ENCODE data around the gene C16orf96. TPM values are rescaled to one million over a fixed set of nuclear protein-coding genes. Genes with fewer than 3 reads are reported as not detected.
A peak's percentile ranks its signal among the peaks of the same experiment; 100 is the strongest.

The C16orf96 gene
- total RNA-seq, 2 experiments from 2014 or later = 0.07 to 0.17 TPM

GRCh38 chr16:4628283-4628682 is 72.1 kb downstream of the C16orf96 start:
- Mint-ChIP-seq H3K9me3 (peaks cover 9% of the 10 kb centered on the region), H3K4me3 (no peak overlapping the region), H3K27me3 (no peaks in the 10 kb centered on the region), H3K27ac (peak overlapping the region; percentile 8), H3K36me3 (peaks cover 16% of the 10 kb centered on the region), H3K4me1 (ENCODE audit: low read depth) (peaks cover 33% of the 10 kb centered on the region)
- intact Hi-C loops (cut with micrococcal nuclease) = no loop called here
- POLR2A ChIA-PET = no interaction called here
- CTCF ChIA-PET = no interaction called here
- no peak for DNase-seq

- H3K27me3 Mint-ChIP-seq = no peaks in the 10 kb centered on the region
- peaks cover 9% of the 10 kb centered on the region for H3K9me3 Mint-ChIP-seq
- DNase-seq = no peak
- intact Hi-C loops (cut with micrococcal nuclease) = no loop called here
- ChIA-PET CTCF (interaction anchor here (2.0 kb wide), 1 partner anchor 18 kb away, joined by 6 read pairs; no protein-coding TSS in a partner anchor), POLR2A (no interaction called here)
- H3K4me1 Mint-ChIP-seq (ENCODE audit: low read depth) = peaks cover 20% of the 10 kb centered on the region
- no peak overlapping the region for H3K4me3 Mint-ChIP-seq
- H3K27ac Mint-ChIP-seq = no peak overlapping the region
- H3K36me3 Mint-ChIP-seq = peaks cover 16% of the 10 kb centered on the region
These were observed 75.3 kb downstream of the C16orf96 start for GRCh38 chr16:4631444-4631843.

DNA sequence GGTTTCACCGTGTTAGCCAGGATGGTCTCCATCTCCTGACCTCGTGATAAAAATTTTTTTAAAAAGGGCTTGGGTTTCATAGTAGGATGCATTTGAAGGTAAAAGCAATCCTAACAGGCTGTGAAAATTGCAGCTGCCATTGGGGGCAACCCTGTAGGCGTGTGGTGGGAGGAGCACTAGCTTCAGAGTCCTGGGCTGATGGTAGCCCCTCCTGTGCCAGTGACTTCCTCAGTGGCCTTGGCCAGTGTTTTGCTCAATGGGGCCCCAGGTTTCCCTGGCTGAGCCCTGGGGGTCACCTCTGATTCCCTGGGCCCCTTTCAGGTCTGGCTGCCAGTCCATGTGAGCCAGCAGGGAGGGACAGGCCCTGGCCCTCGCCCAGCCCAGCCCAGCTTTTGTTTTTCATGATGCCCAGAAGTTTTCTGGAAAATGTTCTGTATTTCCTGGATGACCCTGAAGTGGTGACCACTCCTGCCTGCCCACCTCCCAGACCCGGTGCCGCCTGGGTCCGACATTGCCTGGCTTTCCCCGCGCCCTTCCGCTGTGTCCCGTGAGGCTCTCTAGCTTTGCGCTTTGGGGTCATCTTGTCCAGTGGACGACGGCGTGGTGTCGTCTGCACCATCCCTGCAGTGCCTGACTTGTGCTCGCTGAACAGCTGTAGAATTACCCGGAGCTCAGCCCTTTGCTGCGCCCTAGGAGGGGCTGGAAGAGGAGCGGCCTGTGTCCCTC is 77.9 kb downstream of the C16orf96 start:
- no peak overlapping the region for H3K27ac Mint-ChIP-seq

DNA sequence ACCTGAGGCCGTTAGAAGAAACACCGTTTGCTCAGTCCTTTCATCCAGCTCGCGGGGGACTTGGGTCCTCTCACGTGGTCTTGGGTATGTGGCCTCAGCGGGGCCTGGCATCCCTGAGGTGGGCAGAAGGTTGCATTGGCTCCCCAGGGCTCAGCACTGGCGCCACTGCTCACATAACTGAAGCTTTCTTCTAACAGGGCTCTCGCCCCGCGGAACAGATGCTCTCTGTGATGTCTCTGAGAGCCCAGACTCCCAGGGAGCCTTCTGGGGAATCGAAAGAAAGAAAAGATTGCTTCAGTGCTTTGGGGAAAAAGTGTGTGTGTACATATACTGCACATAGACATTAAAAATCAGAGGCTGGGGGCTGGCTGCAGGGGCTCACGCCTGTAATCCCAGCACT is 78.6 kb downstream of the C16orf96 start:
- H3K27me3 Mint-ChIP-seq = no peaks in the 10 kb centered on the region
- H3K4me1 Mint-ChIP-seq (ENCODE audit: low read depth) = peaks cover 15% of the 10 kb centered on the region
- ChIA-PET POLR2A (interaction anchor here (0.6 kb wide), 1 partner anchor 147 kb away, joined by 3 read pairs; no protein-coding TSS in a partner anchor), CTCF (interaction anchor here (0.8 kb wide), 1 partner anchor 15 kb away, joined by 6 read pairs; no protein-coding TSS in a partner anchor)
- no peak for DNase-seq
- H3K4me3 Mint-ChIP-seq = no peak overlapping the region
- no peak overlapping the region for H3K27ac Mint-ChIP-seq
- intact Hi-C loops (cut with micrococcal nuclease) = no loop called here
- H3K36me3 Mint-ChIP-seq = peaks cover 14% of the 10 kb centered on the region
- H3K9me3 Mint-ChIP-seq = peaks cover 9% of the 10 kb centered on the region

More for the DNA sequence above, 77.9 kb downstream of the C16orf96 start:
- CTCF ChIA-PET = interaction anchor here (1.2 kb wide), 1 partner anchor 10 kb away, joined by 4 read pairs; the partner anchor contains the start of gene MGRN1
- Mint-ChIP-seq H3K9me3 (peaks cover 9% of the 10 kb centered on the region), H3K4me3 (no peak overlapping the region), H3K36me3 (peaks cover 16% of the 10 kb centered on the region), H3K27me3 (no peaks in the 10 kb centered on the region), H3K4me1 (ENCODE audit: low read depth) (peaks cover 14% of the 10 kb centered on the region)
- POLR2A ChIA-PET = no interaction called here
- no peak for DNase-seq
- intact Hi-C loops (cut with micrococcal nuclease) = no loop called here

- peaks cover 10% of the 10 kb centered on the region for H3K36me3 Mint-ChIP-seq
- intact Hi-C loops (cut with micrococcal nuclease) = no loop called here
- POLR2A ChIA-PET = no interaction called here
- H3K9me3 Mint-ChIP-seq = peaks cover 5% of the 10 kb centered on the region
- no peak overlapping the region for H3K27ac Mint-ChIP-seq
- H3K4me1 Mint-ChIP-seq (ENCODE audit: low read depth) = peaks cover 25% of the 10 kb centered on the region
- H3K27me3 Mint-ChIP-seq = no peaks in the 10 kb centered on the region
- CTCF ChIA-PET = interaction anchor here (1.3 to 2.6 kb wide), 2 partner anchors 12 to 15 kb away, joined by 5 to 9 read pairs; partner anchors contain the start of gene MGRN1
- no peak for DNase-seq
- H3K4me3 Mint-ChIP-seq = no peak overlapping the region
These were observed 80.1 kb downstream of the C16orf96 start for GRCh38 chr16:4636196-4636595.

- DNase-seq = no peak
- Mint-ChIP-seq H3K9me3 (no peaks in the 10 kb centered on the region), H3K27me3 (no peaks in the 10 kb centered on the region), H3K27ac (no peak overlapping the region), H3K4me3 (no peak overlapping the region), H3K36me3 (peaks cover 5% of the 10 kb centered on the region), H3K4me1 (ENCODE audit: low read depth) (peaks cover 23% of the 10 kb centered on the region)
- ChIA-PET POLR2A (interaction anchor here (1.2 kb wide), 1 partner anchor 13 kb away, joined by 3 read pairs; no protein-coding TSS in a partner anchor), CTCF (interaction anchor here (0.6 to 2.6 kb wide), 3 partner anchors 10 to 14 kb away, joined by 3 to 9 read pairs (median 6); partner anchors contain the start of gene MGRN1)
- intact Hi-C loops (cut with micrococcal nuclease) = no loop called here
These were observed 81.5 kb downstream of the C16orf96 start for GRCh38 chr16:4637501-4638166.

DNA sequence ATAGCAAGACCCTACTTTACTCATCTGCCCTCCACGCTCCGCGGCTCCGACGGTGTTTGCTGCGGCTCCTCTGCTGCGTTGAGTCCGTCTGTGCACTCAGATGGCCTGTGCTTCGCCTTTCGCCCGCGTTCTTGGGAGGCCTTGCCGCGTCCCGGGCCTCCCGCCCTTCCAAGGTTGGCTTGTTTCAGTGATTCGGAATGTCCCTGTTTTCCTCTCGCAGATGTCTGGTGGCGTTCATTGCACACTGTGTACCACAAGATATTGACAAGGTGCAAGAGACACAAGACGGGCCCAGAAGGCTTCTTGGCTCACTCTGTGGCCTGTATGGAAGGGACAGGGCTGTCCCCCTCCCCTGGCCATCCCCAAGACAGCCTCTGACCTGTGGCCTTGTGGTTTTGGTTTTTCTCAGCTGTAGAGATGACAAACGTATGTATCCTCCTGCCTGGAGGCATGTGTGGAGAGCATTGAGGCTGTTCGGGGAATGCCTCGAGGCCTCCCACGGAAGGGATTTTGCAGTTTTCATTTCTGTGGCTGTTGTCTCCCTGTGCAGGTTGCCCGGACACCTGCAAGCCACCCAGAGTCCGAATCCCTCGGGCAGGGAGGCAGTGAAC is 83.9 kb downstream of the C16orf96 start:
- DNase-seq = no peak
- no peak overlapping the region for H3K4me3 Mint-ChIP-seq

DNA sequence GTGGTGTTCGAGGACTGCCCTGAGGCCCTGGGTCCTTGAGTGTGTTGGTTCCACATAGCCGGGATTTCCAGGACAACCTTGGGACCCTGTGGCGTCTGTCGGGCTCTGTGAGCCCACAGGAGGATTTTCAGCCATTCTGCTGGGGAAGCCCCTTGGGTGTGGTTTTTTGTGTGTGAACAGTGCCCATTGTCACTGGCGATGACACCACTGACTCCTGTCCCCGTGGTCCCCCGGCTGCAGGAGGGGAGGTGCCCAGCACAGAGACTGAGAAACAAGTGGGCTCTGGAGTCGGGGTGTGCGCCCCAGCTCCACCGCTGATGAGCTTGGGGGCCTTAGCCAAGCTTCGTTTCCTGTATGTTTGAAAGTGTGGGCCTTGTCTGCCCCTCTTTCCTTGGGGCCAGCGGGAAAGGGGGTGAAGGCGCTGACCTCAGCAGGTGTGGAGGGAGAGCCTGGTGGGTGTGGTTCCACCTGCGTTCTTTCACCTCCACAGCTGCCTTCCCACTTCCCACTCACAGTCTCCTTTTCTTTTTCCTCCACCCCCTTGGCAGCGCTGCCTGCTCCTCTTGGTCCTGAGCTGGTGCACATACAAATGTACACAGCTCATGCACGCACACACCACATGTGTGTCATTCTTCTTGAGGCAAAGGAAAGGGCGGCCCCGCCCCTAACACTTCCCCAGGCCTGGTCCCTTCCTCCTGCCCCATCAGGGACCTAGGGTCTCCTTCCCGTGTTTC is 84.6 kb downstream of the C16orf96 start:
- H3K4me1 Mint-ChIP-seq (ENCODE audit: low read depth) = peaks cover 27% of the 10 kb centered on the region
- no peaks in the 10 kb centered on the region for H3K27me3 Mint-ChIP-seq
- peaks cover 5% of the 10 kb centered on the region for H3K36me3 Mint-ChIP-seq
- intact Hi-C loops (cut with micrococcal nuclease) = no loop called here
- no peak overlapping the region for H3K27ac Mint-ChIP-seq
- ChIA-PET CTCF (interaction anchor here (1.0 to 1.2 kb wide), 2 partner anchors 9 to 24 kb away, joined by 3 to 4 read pairs; no protein-coding TSS in a partner anchor), POLR2A (no interaction called here)
- no peak overlapping the region for H3K4me3 Mint-ChIP-seq
- H3K9me3 Mint-ChIP-seq = no peaks in the 10 kb centered on the region
- no peak for DNase-seq

More for the DNA sequence above, 83.9 kb downstream of the C16orf96 start:
- intact Hi-C loops (cut with micrococcal nuclease) = no loop called here
- ChIA-PET CTCF (interaction anchor here (1.2 kb wide), 1 partner anchor 10 kb away, joined by 4 read pairs; no protein-coding TSS in a partner anchor), POLR2A (no interaction called here)
- peaks cover 23% of the 10 kb centered on the region for H3K4me1 Mint-ChIP-seq (ENCODE audit: low read depth)
- no peak overlapping the region for H3K27ac Mint-ChIP-seq
- peaks cover 5% of the 10 kb centered on the region for H3K36me3 Mint-ChIP-seq
- H3K9me3 Mint-ChIP-seq = no peaks in the 10 kb centered on the region
- no peaks in the 10 kb centered on the region for H3K27me3 Mint-ChIP-seq

GRCh38 chr16:4641306-4641687 is 85.2 kb downstream of the C16orf96 start:
- DNase-seq = no peak
- no peak overlapping the region for H3K4me3 Mint-ChIP-seq
- no peaks in the 10 kb centered on the region for H3K9me3 Mint-ChIP-seq
- peaks cover 27% of the 10 kb centered on the region for H3K4me1 Mint-ChIP-seq (ENCODE audit: low read depth)
- H3K36me3 Mint-ChIP-seq = peaks cover 2% of the 10 kb centered on the region
- intact Hi-C loops (cut with micrococcal nuclease) = no loop called here
- no peak overlapping the region for H3K27ac Mint-ChIP-seq
- ChIA-PET POLR2A (no interaction called here), CTCF (interaction anchor here (1.0 to 1.2 kb wide), 2 partner anchors 9 to 24 kb away, joined by 3 to 4 read pairs; no protein-coding TSS in a partner anchor)
- no peaks in the 10 kb centered on the region for H3K27me3 Mint-ChIP-seq

GRCh38 chr16:4641895-4642294 is 85.8 kb downstream of the C16orf96 start:
- Mint-ChIP-seq H3K27ac (no peak overlapping the region), H3K27me3 (no peaks in the 10 kb centered on the region), H3K9me3 (no peaks in the 10 kb centered on the region), H3K4me3 (no peak overlapping the region), H3K36me3 (no peaks in the 10 kb centered on the region), H3K4me1 (ENCODE audit: low read depth) (peaks cover 29% of the 10 kb centered on the region)
- CTCF ChIA-PET = interaction anchor here (1.0 kb wide), 1 partner anchor 23 kb away, joined by 3 read pairs; no protein-coding TSS in a partner anchor
- DNase-seq = no peak
- intact Hi-C loops (cut with micrococcal nuclease) = no loop called here
- POLR2A ChIA-PET = no interaction called here

DNA sequence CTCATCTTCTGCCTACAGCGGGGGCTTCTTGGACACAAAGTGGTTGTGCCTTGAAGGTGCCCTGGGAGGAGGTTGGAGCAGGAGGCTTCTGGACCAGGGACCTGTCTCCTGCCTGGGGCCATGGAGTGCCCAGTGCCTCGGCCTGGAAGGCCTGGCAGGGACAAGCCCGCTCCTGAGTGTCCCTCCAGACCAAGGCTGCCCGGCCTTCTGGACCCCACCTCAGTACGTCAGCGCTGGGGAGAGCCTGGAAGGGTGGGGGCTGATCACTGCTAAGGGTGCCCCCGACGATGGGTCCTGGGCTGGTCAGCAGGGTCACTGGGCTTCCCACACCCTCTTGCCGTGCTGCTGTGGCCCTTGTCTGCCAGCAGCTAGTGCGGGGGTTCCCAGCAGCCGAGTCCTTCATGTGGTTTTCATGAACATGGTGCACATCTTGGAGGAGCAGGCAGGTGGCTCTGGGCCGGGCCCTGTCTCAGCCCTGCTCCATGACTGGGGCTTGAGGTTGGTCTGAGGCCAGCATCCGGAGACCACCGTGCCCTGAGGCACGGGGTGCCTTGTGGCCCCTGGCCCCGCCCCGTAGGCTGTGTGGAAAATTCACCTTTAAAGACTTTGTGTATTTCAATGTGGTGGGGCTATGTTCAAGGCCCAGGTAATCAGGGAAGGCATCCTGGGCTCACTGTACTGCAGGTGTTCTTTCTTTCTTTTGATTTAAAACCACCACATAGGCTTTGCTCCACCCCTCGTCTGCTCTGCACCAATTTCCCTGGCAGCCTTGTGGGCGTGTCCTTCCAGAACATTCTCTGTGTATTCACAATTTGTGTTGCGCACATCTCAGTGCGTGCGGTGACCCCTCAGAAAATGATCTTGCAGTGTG is 90.9 kb downstream of the C16orf96 start:
- Mint-ChIP-seq H3K27ac (no peak overlapping the region), H3K36me3 (peaks cover 14% of the 10 kb centered on the region), H3K9me3 (no peaks in the 10 kb centered on the region), H3K4me3 (no peak overlapping the region), H3K4me1 (ENCODE audit: low read depth) (peaks cover 30% of the 10 kb centered on the region), H3K27me3 (no peaks in the 10 kb centered on the region)
- intact Hi-C loops (cut with micrococcal nuclease) = no loop called here
- CTCF ChIA-PET = no interaction called here
- DNase-seq = no peak
- POLR2A ChIA-PET = no interaction called here
